ENCODE results near the gene EHD2. TPM values are rescaled to one million over a fixed set of nuclear protein-coding genes. Genes with fewer than 3 reads are reported as not detected.

EHD2 gene
- total RNA-seq, 1 donor from 2014 or later: 159 TPM

GRCh38 chr19:47675271-47675670, 38.0 kb upstream of the EHD2 start:
- H3K27ac Mint-ChIP-seq (ENCODE audit: unreplicated experiment): no peak overlapping the region
- no peak overlapping the region for H3K4me3 Mint-ChIP-seq (ENCODE audit: unreplicated experiment)
- Histone ChIP-seq H3K4me1 (ENCODE audit: insufficient read depth, low read length) (no peaks in the 10 kb centered on the region), H2AFZ (ENCODE audit: low read depth, low read length) (no peak overlapping the region), H3K27ac (ENCODE audit: low read depth, low read length) (no peak overlapping the region), H3K9ac (ENCODE audit: low read length) (no peak overlapping the region), H3K79me2 (ENCODE audit: insufficient read depth, low read length) (peaks cover 13% of the 10 kb centered on the region), H3K4me3 (ENCODE audit: insufficient read depth, low read depth, low read length) (no peak overlapping the region), H4K20me1 (ENCODE audit: insufficient read depth, low read length) (peaks cover 41% of the 10 kb centered on the region), H3K9me3 (ENCODE audit: insufficient read depth, low read depth, low read length) (no peaks in the 10 kb centered on the region), H3K4me2 (ENCODE audit: low read length) (no peak overlapping the region), H3K27me3 (ENCODE audit: insufficient read depth, low read length) (no peaks in the 10 kb centered on the region), H3K36me3 (ENCODE audit: insufficient read depth, low read length) (peaks cover 11% of the 10 kb centered on the region)
- no peaks in the 10 kb centered on the region for H3K27me3 Mint-ChIP-seq (ENCODE audit: low read depth, unreplicated experiment)
- peaks cover 28% of the 10 kb centered on the region for H3K36me3 Mint-ChIP-seq (ENCODE audit: low read depth, unreplicated experiment)
- H3K4me1 Mint-ChIP-seq (ENCODE audit: low read depth, unreplicated experiment): peaks cover 1% of the 10 kb centered on the region
- FAIRE-seq: no peak
- no peak for DNase-seq (ENCODE audit: low read depth)
- no peaks in the 10 kb centered on the region for H3K9me3 Mint-ChIP-seq (ENCODE audit: unreplicated experiment)
- no peak for TF ChIP-seq CTCF (IDR thresholded peaks at IDR 0.05; ENCODE audit: insufficient read depth, low read depth, low read length)
- no peak for TF ChIP-seq EZH2 (IDR thresholded peaks at IDR 0.05; ENCODE audit: insufficient read depth, low read length)

GRCh38 chr19:47675859-47676258, 37.4 kb upstream of the EHD2 start:
- Histone ChIP-seq H3K4me1 (ENCODE audit: insufficient read depth, low read length) (no peaks in the 10 kb centered on the region), H3K27ac (ENCODE audit: low read depth, low read length) (no peak overlapping the region), H3K9me3 (ENCODE audit: insufficient read depth, low read depth, low read length) (no peaks in the 10 kb centered on the region), H4K20me1 (ENCODE audit: insufficient read depth, low read length) (peaks cover 35% of the 10 kb centered on the region), H2AFZ (ENCODE audit: low read depth, low read length) (no peak overlapping the region), H3K79me2 (ENCODE audit: insufficient read depth, low read length) (peaks cover 7% of the 10 kb centered on the region), H3K36me3 (ENCODE audit: insufficient read depth, low read length) (peaks cover 11% of the 10 kb centered on the region), H3K27me3 (ENCODE audit: insufficient read depth, low read length) (no peaks in the 10 kb centered on the region), H3K9ac (ENCODE audit: low read length) (no peak overlapping the region), H3K4me3 (ENCODE audit: insufficient read depth, low read depth, low read length) (no peak overlapping the region), H3K4me2 (ENCODE audit: low read length) (no peak overlapping the region)
- Mint-ChIP-seq H3K9me3 (ENCODE audit: unreplicated experiment) (no peaks in the 10 kb centered on the region), H3K4me3 (ENCODE audit: unreplicated experiment) (no peak overlapping the region), H3K27me3 (ENCODE audit: low read depth, unreplicated experiment) (no peaks in the 10 kb centered on the region), H3K4me1 (ENCODE audit: low read depth, unreplicated experiment) (peaks cover 1% of the 10 kb centered on the region), H3K36me3 (ENCODE audit: low read depth, unreplicated experiment) (peaks cover 25% of the 10 kb centered on the region), H3K27ac (ENCODE audit: unreplicated experiment) (no peak overlapping the region)
- DNase-seq (ENCODE audit: low read depth): no peak
- no peak for FAIRE-seq
- TF ChIP-seq CTCF (IDR thresholded peaks at IDR 0.05; ENCODE audit: insufficient read depth, low read depth, low read length): no peak
- TF ChIP-seq EZH2 (IDR thresholded peaks at IDR 0.05; ENCODE audit: insufficient read depth, low read length): no peak

GRCh38 chr19:47676811-47677210, 36.4 kb upstream of the EHD2 start:
- Histone ChIP-seq H3K4me2 (ENCODE audit: low read length) (no peak overlapping the region), H3K9ac (ENCODE audit: low read length) (no peak overlapping the region), H2AFZ (ENCODE audit: low read depth, low read length) (no peak overlapping the region), H3K27ac (ENCODE audit: low read depth, low read length) (no peak overlapping the region), H3K79me2 (ENCODE audit: insufficient read depth, low read length) (no peaks in the 10 kb centered on the region), H3K27me3 (ENCODE audit: insufficient read depth, low read length) (no peaks in the 10 kb centered on the region), H4K20me1 (ENCODE audit: insufficient read depth, low read length) (peaks cover 30% of the 10 kb centered on the region), H3K4me1 (ENCODE audit: insufficient read depth, low read length) (no peaks in the 10 kb centered on the region), H3K36me3 (ENCODE audit: insufficient read depth, low read length) (peaks cover 11% of the 10 kb centered on the region), H3K4me3 (ENCODE audit: insufficient read depth, low read depth, low read length) (no peak overlapping the region), H3K9me3 (ENCODE audit: insufficient read depth, low read depth, low read length) (no peaks in the 10 kb centered on the region)
- Mint-ChIP-seq H3K27ac (ENCODE audit: unreplicated experiment) (no peak overlapping the region), H3K36me3 (ENCODE audit: low read depth, unreplicated experiment) (peaks cover 30% of the 10 kb centered on the region), H3K4me1 (ENCODE audit: low read depth, unreplicated experiment) (peaks cover 1% of the 10 kb centered on the region), H3K9me3 (ENCODE audit: unreplicated experiment) (no peaks in the 10 kb centered on the region), H3K4me3 (ENCODE audit: unreplicated experiment) (no peak overlapping the region), H3K27me3 (ENCODE audit: low read depth, unreplicated experiment) (no peaks in the 10 kb centered on the region)
- TF ChIP-seq CTCF (IDR thresholded peaks at IDR 0.05; ENCODE audit: insufficient read depth, low read depth, low read length) (no peak), EZH2 (IDR thresholded peaks at IDR 0.05; ENCODE audit: insufficient read depth, low read length) (no peak)
- DNase-seq (ENCODE audit: low read depth): no peak
- FAIRE-seq: no peak

Data from astrocyte (in vitro differentiated cells and primary cell).